Retinal pigment epithelial cell (primary cell): Measurements from ENCODE around the gene NANOGP8.

Source experiments
- DNase-seq: peaks from one replicate; pipeline ENCODE4 v3.0.0-alpha.2; 2010; ENCODE audit warnings: low read depth
- H3K4me3 ChIP-seq: 2 replicates; pipeline ENCODE4 v1.5.1; 2011; ENCODE audit warnings: mild to moderate bottlenecking, low read length, control low read depth, moderate library complexity
- CTCF ChIP-seq: conservative IDR thresholded peaks from 2 replicates; pipeline ENCODE4 v1.5.1; 2011; ENCODE audit warnings: low read depth, low read length, control low read depth, inconsistent platforms

Gene NANOGP8

GRCh38 chr15:35111861-35112260 lies 26.8 kb upstream of the NANOGP8 start:
- H3K4me3 ChIP-seq, result no peak overlapping the region
- no peak for TF ChIP-seq CTCF
- DNase-seq, result no peak

GRCh38 chr15:35108453-35108852 lies 23.4 kb upstream of the NANOGP8 start:
- no peak for DNase-seq
- no peak overlapping the region for H3K4me3 ChIP-seq
- TF ChIP-seq CTCF, result no peak

- no peak overlapping the region for H3K4me3 ChIP-seq
- TF ChIP-seq CTCF, result no peak
- DNase-seq, result no peak
Measured at GRCh38 chr15:35107561-35107960, 22.5 kb upstream of the NANOGP8 start.

GRCh38 chr15:35107122-35107521 lies 22.0 kb upstream of the NANOGP8 start:
- no peak for TF ChIP-seq CTCF
- no peak for DNase-seq
- H3K4me3 ChIP-seq, result no peak overlapping the region

GRCh38 chr15:35104526-35105147 lies 19.5 kb upstream of the NANOGP8 start:
- H3K4me3 ChIP-seq, result no peak overlapping the region
- no peak for DNase-seq
- no peak for TF ChIP-seq CTCF

- no peak for DNase-seq
- TF ChIP-seq CTCF, result no peak
- H3K4me3 ChIP-seq, result no peak overlapping the region
Measured at GRCh38 chr15:35102186-35102585, 17.1 kb upstream of the NANOGP8 start.

- no peak overlapping the region for H3K4me3 ChIP-seq
- DNase-seq, result no peak
- no peak for TF ChIP-seq CTCF
Measured at GRCh38 chr15:35101335-35101734, 16.2 kb upstream of the NANOGP8 start.
